ENCODE measurements around the gene KAZN. TPM values are rescaled to one million over a fixed set of nuclear protein-coding genes. Genes with fewer than 3 reads are reported as not detected.

The KAZN gene
- 20.6 and 26.4 TPM in 2 replicates for polyA plus RNA-seq
- 54.4 and 56.7 TPM in 2 replicates for polyA minus RNA-seq

GRCh38 chr1:14598498-14599182 lies at the start of gene KAZN:
Gene KAZN (plus strand): TSS chr1:14598685.
- Histone ChIP-seq H3K79me2 (replicated peaks; ENCODE audit: insufficient read depth, low read length) (peaks cover 51% of the 10 kb centered on the region), H3K9ac (ENCODE audit: low read length) (peak within 1 kb of the TSS; percentile 94), H3K9me3 (ENCODE audit: low read length) (no peaks in the 10 kb centered on the region), H2AFZ (ENCODE audit: low read depth, low read length) (peak within 1 kb of the TSS; percentile 68), H3K27me3 (ENCODE audit: insufficient read depth, low read depth, low read length) (no peaks in the 10 kb centered on the region), H3K4me2 (ENCODE audit: low read length) (peak within 1 kb of the TSS; percentile 93), H3K9me2 (ENCODE audit: insufficient read depth, low read length) (no peaks in the 10 kb centered on the region), H3K36me3 (ENCODE audit: insufficient read depth, low read length) (no peaks in the 10 kb centered on the region), H4K20me1 (ENCODE audit: insufficient read depth) (no peaks in the 10 kb centered on the region), H3K4me3 (ENCODE audit: low read length) (peak within 1 kb of the TSS; percentile 99), H3K27ac (ENCODE audit: low read length) (peak within 1 kb of the TSS; percentile 88), H3F3A (ENCODE audit: insufficient read depth, low read length, poor library complexity, severe bottlenecking) (peaks cover 5% of the 10 kb centered on the region)
- TF ChIP-seq REST (IDR thresholded peaks at IDR 0.05; ENCODE audit: borderline replicate concordance) (peak; percentile 83), SMC3 (conservative IDR thresholded peaks at IDR 0.05; ENCODE audit: poor library complexity) (peak; percentile 45), MXI1 (conservative IDR thresholded peaks at IDR 0.05; ENCODE audit: poor library complexity, severe bottlenecking) (peak; percentile 28), RAD21 (conservative IDR thresholded peaks at IDR 0.05) (peak; percentile 54), EP300 (conservative IDR thresholded peaks at IDR 0.05; ENCODE audit: poor library complexity, severe bottlenecking) (no peak), EZH2 (IDR thresholded peaks at IDR 0.05; ENCODE audit: borderline replicate concordance, insufficient read depth, low read length, poor library complexity, severe bottlenecking) (no peak), POLR2AphosphoS5 (IDR thresholded peaks at IDR 0.05) (peak; percentile 59), TAF1 (IDR thresholded peaks at IDR 0.05; ENCODE audit: low read depth) (peak; percentile 97)
- TF ChIP-seq, protein P1, sequence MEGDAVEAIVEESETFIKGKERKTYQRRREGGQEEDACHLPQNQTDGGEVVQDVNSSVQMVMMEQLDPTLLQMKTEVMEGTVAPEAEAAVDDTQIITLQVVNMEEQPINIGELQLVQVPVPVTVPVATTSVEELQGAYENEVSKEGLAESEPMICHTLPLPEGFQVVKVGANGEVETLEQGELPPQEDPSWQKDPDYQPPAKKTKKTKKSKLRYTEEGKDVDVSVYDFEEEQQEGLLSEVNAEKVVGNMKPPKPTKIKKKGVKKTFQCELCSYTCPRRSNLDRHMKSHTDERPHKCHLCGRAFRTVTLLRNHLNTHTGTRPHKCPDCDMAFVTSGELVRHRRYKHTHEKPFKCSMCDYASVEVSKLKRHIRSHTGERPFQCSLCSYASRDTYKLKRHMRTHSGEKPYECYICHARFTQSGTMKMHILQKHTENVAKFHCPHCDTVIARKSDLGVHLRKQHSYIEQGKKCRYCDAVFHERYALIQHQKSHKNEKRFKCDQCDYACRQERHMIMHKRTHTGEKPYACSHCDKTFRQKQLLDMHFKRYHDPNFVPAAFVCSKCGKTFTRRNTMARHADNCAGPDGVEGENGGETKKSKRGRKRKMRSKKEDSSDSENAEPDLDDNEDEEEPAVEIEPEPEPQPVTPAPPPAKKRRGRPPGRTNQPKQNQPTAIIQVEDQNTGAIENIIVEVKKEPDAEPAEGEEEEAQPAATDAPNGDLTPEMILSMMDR (IDR thresholded peaks at IDR 0.05; ENCODE audit: poor library complexity, severe bottlenecking), result peak; percentile 53

DNA sequence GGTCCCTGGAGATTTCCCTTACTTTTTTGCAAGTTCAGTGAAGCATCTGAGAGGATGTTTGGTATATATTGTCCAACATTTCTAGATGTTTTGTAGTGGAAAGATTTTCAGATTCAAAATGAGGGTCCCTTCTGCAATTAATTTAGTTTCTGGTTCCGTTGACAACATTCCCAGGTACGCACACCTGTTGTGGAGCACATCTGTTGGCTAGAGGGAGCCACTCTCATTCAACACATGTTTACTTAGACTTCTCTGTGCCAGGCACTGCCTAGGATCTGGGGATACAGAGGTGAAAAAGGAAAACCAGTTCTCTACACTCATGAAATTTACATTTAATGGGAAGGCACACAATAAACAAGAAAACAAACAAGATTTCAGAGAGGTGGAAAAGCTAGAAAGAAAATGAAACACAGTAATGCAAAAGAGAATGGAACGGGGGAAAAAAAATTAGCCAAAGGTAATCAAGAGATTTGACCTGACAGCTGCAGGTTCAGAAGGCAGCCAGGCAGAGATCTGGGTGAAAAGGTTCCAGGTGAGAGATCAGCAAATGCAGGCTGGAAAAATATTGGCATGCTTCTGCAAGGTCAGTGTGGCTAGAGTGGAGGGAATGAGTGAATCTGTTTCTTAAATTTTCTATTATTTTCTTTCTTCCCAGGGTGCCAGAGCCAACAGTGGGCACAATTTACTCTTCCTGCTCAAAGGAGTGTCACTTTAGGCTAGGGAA lies 48.4 kb upstream of the KAZN start:
- Histone ChIP-seq H3K9me3 (ENCODE audit: low read length) (no peaks in the 10 kb centered on the region), H4K20me1 (ENCODE audit: insufficient read depth) (no peaks in the 10 kb centered on the region), H2AFZ (ENCODE audit: low read depth, low read length) (no peak overlapping the region), H3K79me2 (replicated peaks; ENCODE audit: insufficient read depth, low read length) (no peaks in the 10 kb centered on the region), H3K27ac (ENCODE audit: low read length) (no peak overlapping the region), H3K9ac (ENCODE audit: low read length) (no peak overlapping the region), H3K4me3 (ENCODE audit: low read length) (no peak overlapping the region), H3K27me3 (ENCODE audit: insufficient read depth, low read depth, low read length) (no peaks in the 10 kb centered on the region), H3K36me3 (ENCODE audit: insufficient read depth, low read length) (no peaks in the 10 kb centered on the region), H3K9me2 (ENCODE audit: insufficient read depth, low read length) (no peaks in the 10 kb centered on the region), H3K4me2 (ENCODE audit: low read length) (no peak overlapping the region), H3F3A (ENCODE audit: insufficient read depth, low read length, poor library complexity, severe bottlenecking) (no peaks in the 10 kb centered on the region)
- no peak for TF ChIP-seq RAD21 (conservative IDR thresholded peaks at IDR 0.05)
- no peak for TF ChIP-seq REST (IDR thresholded peaks at IDR 0.05; ENCODE audit: borderline replicate concordance)
- no peak for TF ChIP-seq TAF1 (IDR thresholded peaks at IDR 0.05; ENCODE audit: low read depth)
- TF ChIP-seq, protein P1 (IDR thresholded peaks at IDR 0.05; ENCODE audit: poor library complexity, severe bottlenecking), result no peak
- TF ChIP-seq POLR2AphosphoS5 (IDR thresholded peaks at IDR 0.05), result no peak
- no peak for TF ChIP-seq EP300 (conservative IDR thresholded peaks at IDR 0.05; ENCODE audit: poor library complexity, severe bottlenecking)
- TF ChIP-seq EZH2 (IDR thresholded peaks at IDR 0.05; ENCODE audit: borderline replicate concordance, insufficient read depth, low read length, poor library complexity, severe bottlenecking), result no peak
- no peak for TF ChIP-seq MXI1 (conservative IDR thresholded peaks at IDR 0.05; ENCODE audit: poor library complexity, severe bottlenecking)
- no peak for TF ChIP-seq SMC3 (conservative IDR thresholded peaks at IDR 0.05; ENCODE audit: poor library complexity)
